Measurements from ENCODE around the gene MYH10. TPM values are rescaled to one million over a fixed set of nuclear protein-coding genes. Genes with fewer than 3 reads are reported as not detected.
A peak's percentile ranks its signal among the peaks of the same experiment; 100 is the strongest.

MYH10 gene
- polyA plus RNA-seq, 10 donors, result 60.3 to 112 (median 71.4) TPM

DNA sequence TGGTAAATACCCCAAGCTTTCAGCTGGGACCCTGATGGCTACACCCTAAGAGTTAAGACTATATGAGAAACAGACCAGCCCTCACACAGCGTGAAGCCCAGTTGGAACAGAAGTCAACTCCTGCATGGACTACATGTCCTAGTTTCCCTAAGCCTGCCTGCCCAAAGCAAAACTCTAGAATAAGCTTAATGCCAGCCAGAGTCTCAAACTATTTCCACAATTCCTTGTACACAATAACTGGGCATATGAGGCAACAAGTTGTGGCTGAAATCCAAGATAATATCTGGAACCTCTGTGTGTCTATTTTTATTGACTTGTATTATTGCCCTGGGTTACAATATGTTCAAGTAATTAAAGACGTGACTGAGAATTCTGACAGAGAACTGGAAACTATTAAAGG, 19.4 kb downstream of the MYH10 start:
- DNase-seq, result peak in 1 of 3 donors; percentile 41

DNA sequence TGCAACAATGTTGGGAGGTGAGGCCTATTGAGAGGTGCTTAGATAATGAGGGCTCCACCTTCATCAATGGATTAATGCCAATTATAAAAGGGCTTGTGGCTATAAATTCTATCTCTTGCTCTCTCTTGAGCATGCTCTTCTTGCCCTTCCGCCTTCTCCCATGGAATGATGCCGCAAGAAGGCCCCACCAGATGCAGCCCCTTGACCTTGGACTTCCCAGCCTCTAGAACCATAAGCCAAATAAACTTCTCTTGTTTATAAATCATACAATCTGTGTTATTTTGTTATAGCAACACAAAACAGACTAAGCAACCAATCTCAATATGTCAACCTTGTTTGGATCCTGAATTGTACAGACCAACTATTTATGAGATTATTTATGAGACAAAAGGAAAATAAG, 20.0 kb downstream of the MYH10 start:
- DNase-seq, result no peak

- DNase-seq, result no peak
These were observed 20.6 kb downstream of the MYH10 start for GRCh38 chr17:8609910-8610309.

DNA sequence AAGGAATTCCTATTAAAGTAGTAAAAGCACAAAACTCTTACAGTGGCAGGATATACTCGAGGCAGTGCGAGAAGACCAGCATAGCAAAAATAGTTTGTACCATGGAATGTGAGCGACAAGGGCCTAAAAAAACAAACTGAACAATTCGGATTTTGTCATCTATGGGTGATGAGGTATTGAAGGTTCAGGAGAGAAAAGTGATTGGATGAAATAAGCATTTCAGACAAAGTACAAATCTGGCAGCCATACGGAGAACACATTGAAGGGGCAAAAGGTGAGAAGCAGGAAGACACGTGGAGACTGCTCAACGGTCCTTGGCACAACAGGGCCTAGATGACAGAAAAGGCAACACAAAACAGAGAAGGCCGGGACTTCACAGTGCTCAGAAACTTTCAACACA, 22.5 kb downstream of the MYH10 start:
- no peak for DNase-seq

DNA sequence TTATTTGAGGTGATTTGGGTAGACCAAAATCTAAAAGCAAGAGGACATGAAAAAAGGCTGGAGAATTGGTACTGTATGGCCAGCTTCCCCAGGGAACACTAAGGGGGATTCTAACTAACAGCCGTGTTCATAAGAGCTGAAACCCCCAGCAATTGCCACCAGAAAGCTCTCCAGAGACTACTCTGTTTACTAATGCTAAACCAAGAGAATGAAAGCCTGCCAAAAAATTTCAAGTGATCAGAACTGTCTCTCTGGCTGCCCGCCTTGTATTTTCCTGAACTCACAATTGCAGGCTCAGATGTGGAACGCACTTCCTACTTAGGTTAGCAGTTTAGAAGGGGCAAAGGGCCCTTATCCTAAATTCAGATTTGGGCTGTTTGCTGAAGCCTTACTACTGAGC, 24.1 kb downstream of the MYH10 start:
- DNase-seq, result peak in 2 of 3 donors; percentile 34 to 61

DNA sequence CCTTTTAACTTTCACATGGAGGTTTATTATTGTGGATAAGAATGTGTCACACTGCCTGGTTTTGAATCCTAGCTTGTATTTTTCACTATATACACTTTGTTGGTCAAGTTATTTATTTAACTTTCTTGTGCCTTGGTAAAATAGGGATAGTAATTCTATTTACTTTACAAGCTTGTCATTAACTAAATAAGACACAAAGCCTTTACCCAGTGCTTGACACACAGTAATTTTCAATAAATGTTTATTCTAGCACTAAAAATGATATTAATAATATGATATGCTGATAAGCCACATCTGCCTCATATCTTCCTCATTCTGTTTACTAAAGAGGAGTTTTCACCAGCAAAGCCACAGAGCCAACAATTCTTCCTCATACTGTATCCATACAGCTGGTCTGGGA, 27.8 kb downstream of the MYH10 start:
- DNase-seq, result no peak

DNA sequence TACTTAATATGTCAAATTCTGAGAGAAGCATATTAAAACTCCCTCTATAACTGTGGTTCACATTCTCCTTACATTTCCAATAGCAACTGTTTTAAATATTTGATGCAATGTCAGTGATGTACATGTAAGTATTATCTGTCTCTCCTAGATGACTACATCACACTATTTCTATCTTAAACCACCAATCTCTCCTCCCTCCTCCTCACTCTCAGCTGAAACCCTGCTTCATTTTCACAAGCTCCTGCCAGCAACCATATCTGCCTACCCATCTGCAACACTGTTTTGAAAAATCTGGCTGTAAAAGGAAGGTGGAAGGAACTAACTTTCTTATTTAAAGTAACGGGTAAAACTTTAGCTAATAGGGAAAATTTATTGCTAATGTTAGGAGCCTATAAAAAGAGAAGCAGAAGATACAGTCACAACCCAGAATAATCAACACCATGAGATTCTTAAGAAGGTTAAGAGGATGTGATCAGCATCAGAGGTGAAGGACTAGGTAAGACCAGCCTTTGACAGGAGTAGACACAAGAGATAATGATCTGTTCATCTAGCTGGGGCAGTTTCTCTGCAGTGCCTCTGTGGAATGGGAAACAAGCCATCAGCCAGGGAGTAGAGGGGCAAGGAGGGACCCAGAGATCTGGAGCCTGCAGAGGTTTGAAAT, 31.0 kb downstream of the MYH10 start:
- DNase-seq, result no peak

DNA sequence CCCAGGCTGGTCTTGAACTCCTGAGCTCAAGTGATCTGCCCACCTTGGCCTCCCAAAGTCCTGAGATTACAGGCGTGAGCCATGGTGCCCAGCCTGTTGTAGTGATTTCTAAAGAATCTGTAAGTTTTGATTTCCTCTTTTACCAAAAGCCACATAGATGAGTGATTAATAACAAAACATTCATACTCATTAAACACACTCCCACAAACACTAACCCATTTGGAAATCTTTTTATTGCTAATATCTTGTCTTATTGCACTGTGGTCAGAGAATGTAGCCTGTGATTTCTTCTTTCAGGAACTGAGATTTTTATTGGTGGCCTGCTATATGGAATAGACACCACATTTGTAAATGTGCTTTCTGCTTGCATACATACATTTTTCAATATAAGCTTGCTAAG, 31.6 kb downstream of the MYH10 start:
- DNase-seq, result no peak

- no peak for DNase-seq
These were observed 36.7 kb downstream of the MYH10 start for GRCh38 chr17:8593830-8594229.

DNA sequence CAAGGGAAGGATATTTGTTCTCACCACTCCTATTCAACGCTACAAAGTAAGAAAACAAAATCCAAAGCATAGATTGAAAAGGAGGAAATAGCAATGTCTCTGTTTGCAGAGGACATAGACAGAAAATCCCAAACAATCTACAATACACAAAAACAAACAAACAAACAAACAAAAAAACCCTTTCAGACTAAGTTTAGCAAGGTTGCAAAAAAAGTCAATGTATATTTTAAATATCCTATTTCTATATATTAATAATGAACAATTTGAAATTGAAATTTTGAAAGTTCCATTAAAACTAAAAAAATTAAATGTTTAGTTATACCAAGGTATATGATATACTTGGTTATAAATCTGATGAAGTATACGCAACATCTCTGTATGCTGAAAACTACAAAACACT, 37.2 kb downstream of the MYH10 start:
- no peak for DNase-seq

GRCh38 chr17:8588877-8589554, 41.5 kb downstream of the MYH10 start:
- DNase-seq, result no peak

DNA sequence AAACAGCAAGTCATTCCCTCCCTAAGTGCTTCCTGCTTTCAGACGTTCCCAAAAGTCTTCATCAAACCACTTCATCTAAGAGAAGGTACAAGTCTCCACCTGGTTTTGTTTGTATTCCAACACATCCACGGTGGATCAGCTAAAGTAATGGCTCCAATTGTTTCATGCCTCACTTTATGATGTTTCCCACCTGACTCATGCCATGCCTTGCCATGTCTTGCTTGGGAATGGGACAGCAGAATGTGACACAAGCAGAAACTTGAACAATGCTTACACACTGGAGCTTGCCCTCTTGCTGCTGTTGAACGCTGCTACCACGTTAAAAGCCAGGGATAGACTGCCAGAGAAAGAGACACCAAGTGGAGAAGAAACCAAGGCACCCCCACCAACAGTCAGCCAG, 43.8 kb downstream of the MYH10 start:
- DNase-seq, result no peak

DNA sequence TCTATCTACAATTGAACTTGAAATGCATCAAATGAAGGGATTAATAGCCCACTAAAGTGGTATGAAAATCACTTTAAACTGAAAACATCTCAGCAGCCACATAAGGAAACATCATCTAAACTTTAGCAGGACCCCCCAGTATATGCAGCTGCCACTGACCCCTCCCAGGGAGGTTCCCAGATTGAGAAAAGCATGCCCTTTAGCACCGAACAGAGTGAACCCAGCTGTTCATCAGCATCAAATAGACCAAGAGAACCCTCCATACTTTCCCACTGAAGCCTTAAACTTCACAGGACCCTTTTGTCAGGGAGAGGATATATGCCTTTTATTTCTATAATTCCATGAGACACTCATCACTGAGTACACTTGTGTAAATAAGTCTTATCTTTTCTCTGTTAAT, 44.6 kb downstream of the MYH10 start:
- no peak for DNase-seq

DNA sequence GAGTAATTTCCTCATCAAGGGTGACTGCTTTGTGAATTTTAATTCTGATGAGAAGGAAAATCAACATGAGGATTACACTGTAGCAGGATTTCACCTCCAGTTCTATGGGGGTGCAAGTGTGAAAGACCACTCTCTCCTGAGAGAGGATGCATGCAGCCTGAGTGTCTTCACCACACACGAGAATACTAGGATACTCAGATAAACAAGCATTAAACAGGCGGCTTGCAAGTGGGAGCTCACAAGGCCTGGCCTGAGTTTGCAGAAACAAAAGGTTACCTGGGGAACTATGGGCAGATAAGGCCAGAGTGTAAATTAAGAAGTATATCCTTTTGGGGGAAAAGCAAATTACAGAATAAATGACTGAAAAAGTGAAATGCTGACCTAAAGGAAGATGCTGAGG, 46.6 kb downstream of the MYH10 start:
- no peak for DNase-seq

DNA sequence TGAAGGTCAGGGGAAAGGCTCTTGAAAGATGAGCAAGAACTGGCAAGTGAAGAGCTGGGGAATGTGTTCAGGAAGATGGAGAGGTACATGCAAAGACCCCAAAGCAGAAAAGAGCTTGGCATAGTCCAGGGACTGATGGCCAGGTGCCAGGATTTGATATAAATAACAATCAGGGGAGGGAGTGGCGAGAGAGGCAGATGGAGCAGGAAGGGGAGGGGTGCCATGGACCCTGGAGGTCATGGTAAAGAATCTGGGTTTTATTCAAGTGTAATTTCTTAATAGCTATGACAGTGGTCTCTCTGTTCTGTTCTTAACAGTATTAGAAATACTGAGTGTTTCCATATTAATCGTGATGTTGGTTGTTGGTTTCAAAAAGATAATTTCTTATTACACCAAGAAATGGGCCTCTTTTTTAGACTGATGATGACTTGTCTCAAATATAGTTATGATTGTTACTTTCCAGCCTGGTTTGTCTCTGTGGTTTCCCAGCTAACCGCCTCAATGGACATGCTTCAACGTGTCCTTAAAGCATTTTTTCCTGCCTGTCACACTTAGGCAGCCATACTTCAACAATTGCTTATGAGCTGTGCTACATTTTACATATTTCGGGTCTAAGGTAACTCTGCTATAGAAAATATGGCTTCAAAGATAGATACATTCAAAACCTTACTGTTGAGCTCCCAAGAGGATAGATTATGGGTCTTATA, 49.4 kb downstream of the MYH10 start:
- DNase-seq, result no peak

- no peak for DNase-seq
These were observed 52.7 kb downstream of the MYH10 start for GRCh38 chr17:8577868-8578267.

DNA sequence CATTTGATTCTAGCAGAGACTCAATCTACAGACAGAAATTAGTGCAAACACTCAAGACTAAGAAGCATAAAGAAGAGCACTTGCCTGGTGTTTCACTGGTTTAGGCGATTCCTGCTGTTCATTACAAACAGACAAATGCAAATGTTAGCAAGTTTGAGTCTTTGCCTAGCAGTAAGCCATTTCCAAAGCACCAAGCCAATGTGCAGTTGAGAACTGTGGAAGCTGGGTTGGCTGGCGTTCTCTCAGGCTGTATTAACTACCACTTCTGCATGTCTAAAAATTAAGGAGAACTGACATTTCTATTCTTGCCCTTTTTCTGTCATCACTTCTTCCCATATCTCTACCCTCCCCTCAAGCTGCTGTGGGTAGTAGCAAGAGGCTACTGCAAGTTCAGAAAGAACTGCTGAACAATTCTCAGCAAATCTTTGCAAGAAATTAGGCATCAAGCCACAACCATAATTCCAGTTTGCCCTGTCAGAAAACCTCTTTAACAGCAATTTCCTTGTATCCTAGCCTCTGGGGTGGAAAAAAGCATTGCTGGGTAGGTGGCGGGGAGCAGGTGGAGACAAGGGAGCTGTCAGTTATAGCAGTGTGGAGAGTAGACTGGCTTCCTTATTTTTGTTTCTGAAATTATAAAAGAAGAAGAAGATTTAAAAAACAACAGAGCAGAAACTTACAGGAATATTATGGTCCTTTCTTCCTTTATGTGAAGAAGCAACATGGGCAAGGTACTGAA, 53.8 kb downstream of the MYH10 start:
- no peak for DNase-seq

GRCh38 chr17:8574687-8575086, 55.8 kb downstream of the MYH10 start:
- DNase-seq, result peak in 1 of 3 donors; percentile 31

DNA sequence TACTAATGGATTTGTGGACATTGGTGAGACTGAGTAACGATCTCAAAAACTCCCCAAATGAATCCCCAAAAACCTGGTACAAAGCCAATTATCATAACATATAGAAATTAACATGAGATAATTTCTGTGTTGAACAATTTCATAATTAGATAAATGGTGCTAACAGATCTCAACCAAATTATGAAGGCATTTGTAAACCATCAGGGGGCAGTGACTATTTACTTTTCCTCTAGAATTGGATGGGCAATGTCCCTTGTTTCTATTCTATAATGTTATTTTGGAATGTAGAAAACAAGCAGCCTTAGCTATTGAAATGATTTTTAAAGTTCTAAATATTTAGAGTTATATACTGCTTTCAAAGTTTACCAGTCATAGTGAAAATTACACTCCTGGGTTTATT, 57.8 kb downstream of the MYH10 start:
- DNase-seq, result no peak

GRCh38 chr17:8563981-8564602, 66.4 kb downstream of the MYH10 start:
- peak; percentile 24 to 43 (median 33) for DNase-seq

DNA sequence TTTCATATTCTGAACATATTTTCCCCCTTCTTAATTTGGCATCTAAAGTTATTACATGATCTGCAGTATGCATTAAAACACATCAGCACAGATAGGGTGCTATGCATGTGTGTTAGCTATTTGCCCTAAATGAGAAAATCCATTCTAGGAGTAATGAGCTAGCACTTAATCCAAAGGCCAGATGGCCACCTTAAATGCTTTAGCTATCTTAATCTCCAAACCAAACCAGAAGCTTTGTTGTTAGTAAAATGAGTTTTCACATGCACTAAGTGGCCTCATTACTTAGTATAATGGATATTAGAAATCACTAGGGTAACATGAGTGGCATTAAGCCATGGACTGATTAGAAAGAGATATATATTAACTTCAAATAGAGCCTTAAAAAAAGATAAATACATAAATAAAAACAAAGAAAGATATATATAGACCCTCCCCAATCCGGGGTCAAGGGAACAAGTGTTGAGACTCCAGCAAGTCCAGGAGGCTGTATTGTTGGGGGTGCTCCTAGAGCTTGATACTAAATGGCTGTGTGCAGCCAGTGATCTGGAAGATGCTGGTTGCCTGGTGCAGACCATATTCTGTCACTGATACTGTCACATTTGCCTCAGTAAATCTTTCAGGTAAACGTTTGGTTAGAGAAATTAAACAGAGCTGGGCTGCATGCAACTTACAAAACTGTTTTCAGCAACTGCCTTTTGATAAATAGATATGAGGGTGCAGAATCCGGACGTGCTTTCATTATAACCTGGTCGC, 67.3 kb downstream of the MYH10 start:
- no peak for DNase-seq
